HK-2 (cell line): ENCODE data around the gene RNF11.
"Not testable (repeated sequence)": the region's sequence is repeated elsewhere in the genome, so short reads cannot be mapped to it uniquely, and the experiment has no call there.

Experiments
- DNase-seq: peaks from one replicate; pipeline ENCODE4 v3.0.0-alpha.2; 2018; ENCODE audit not compliant: unreplicated experiment

RNF11 gene

GRCh38 chr1:51228471-51228870, 7.6 kb upstream of the RNF11 start:
- DNase-seq, result not testable (repeated sequence)

GRCh38 chr1:51230501-51231078, 5.5 kb upstream of the RNF11 start:
- peak; percentile 26 for DNase-seq

GRCh38 chr1:51231120-51231519, 5.0 kb upstream of the RNF11 start:
- no peak for DNase-seq

GRCh38 chr1:51231896-51232295, 4.2 kb upstream of the RNF11 start:
- DNase-seq, result no peak

GRCh38 chr1:51234236-51234635, 1.8 kb upstream of the RNF11 start:
- DNase-seq, result not testable (repeated sequence)

GRCh38 chr1:51234721-51235425, 1.2 kb upstream of the RNF11 start:
- DNase-seq, result peak; percentile 84

GRCh38 chr1:51236531-51237350, 668 bp downstream of the RNF11 start:
- DNase-seq, result peak; percentile 44

- no peak for DNase-seq
Measured at GRCh38 chr1:51237351-51238033, 1.4 kb downstream of the RNF11 start.

GRCh38 chr1:51238034-51238403, 1.9 kb downstream of the RNF11 start:
- no peak for DNase-seq

GRCh38 chr1:51240084-51240483, 4.0 kb downstream of the RNF11 start:
- no peak for DNase-seq

GRCh38 chr1:51241119-51241518, 5.0 kb downstream of the RNF11 start:
- DNase-seq, result no peak

GRCh38 chr1:51242546-51242945, 6.5 kb downstream of the RNF11 start:
- DNase-seq, result no peak

GRCh38 chr1:51247022-51247421, 10.9 kb downstream of the RNF11 start:
- DNase-seq, result no peak

- DNase-seq, result no peak
Measured at GRCh38 chr1:51247499-51247898, 11.4 kb downstream of the RNF11 start.

- no peak for DNase-seq
Measured at GRCh38 chr1:51249445-51249844, 13.4 kb downstream of the RNF11 start.

GRCh38 chr1:51250729-51251128, 14.7 kb downstream of the RNF11 start:
- DNase-seq, result not testable (repeated sequence)

- DNase-seq, result not testable (repeated sequence)
Measured at GRCh38 chr1:51251165-51251564, 15.1 kb downstream of the RNF11 start.

GRCh38 chr1:51252366-51252765, 16.3 kb downstream of the RNF11 start:
- no peak for DNase-seq

GRCh38 chr1:51253691-51254090, 17.6 kb downstream of the RNF11 start:
- no peak for DNase-seq

GRCh38 chr1:51255331-51255730, 19.3 kb downstream of the RNF11 start:
- DNase-seq, result no peak

GRCh38 chr1:51263147-51263877, 27.2 kb downstream of the RNF11 start:
- no peak for DNase-seq

GRCh38 chr1:51264451-51264850, 28.4 kb downstream of the RNF11 start:
- DNase-seq, result peak; percentile 20
